ENCODE measurements around the gene FXR1. TPM values are rescaled to one million over a fixed set of nuclear protein-coding genes. Genes with fewer than 3 reads are reported as not detected.

Gene FXR1
- total and polyA plus RNA-seq, 4 donors, result 18.6 to 72.9 (median 46.6) TPM

- Histone ChIP-seq H3K27me3 (ENCODE audit: control insufficient read depth in 4 of 4, insufficient read depth in 4 of 4, low read length in 3 of 4) (no peaks in the 10 kb centered on the region), H3K36me3 (ENCODE audit: control insufficient read depth in 4 of 4, insufficient read depth in 3 of 4, low read depth in 1 of 4, low read length in 3 of 4) (peaks cover 0 to 5% (median 0%) of the 10 kb centered on the region in 4 donors), H3K4me3 (ENCODE audit: low read depth in 1 of 3, low read length in 3 of 3) (no peak overlapping the region), H3K4me1 (ENCODE audit: control insufficient read depth in 4 of 4, insufficient read depth in 4 of 4, low read length in 3 of 4) (peaks cover 0 to 12% (median 6%) of the 10 kb centered on the region in 4 donors), H3K27ac (ENCODE audit: low read depth in 1 of 2, low read length in 2 of 2) (no peak overlapping the region), H3K9me3 (ENCODE audit: control insufficient read depth in 4 of 4, low read length in 3 of 4) (no peaks in the 10 kb centered on the region), H3K9ac (ENCODE audit: low read depth in 1 of 2, low read length in 2 of 2) (no peak overlapping the region)
- WGBS, result 97% methylated on average over 4 of the region's 4 CpGs
- TF ChIP-seq JUND (IDR thresholded peaks at IDR 0.05), result no peak
- TF ChIP-seq, protein P1, sequence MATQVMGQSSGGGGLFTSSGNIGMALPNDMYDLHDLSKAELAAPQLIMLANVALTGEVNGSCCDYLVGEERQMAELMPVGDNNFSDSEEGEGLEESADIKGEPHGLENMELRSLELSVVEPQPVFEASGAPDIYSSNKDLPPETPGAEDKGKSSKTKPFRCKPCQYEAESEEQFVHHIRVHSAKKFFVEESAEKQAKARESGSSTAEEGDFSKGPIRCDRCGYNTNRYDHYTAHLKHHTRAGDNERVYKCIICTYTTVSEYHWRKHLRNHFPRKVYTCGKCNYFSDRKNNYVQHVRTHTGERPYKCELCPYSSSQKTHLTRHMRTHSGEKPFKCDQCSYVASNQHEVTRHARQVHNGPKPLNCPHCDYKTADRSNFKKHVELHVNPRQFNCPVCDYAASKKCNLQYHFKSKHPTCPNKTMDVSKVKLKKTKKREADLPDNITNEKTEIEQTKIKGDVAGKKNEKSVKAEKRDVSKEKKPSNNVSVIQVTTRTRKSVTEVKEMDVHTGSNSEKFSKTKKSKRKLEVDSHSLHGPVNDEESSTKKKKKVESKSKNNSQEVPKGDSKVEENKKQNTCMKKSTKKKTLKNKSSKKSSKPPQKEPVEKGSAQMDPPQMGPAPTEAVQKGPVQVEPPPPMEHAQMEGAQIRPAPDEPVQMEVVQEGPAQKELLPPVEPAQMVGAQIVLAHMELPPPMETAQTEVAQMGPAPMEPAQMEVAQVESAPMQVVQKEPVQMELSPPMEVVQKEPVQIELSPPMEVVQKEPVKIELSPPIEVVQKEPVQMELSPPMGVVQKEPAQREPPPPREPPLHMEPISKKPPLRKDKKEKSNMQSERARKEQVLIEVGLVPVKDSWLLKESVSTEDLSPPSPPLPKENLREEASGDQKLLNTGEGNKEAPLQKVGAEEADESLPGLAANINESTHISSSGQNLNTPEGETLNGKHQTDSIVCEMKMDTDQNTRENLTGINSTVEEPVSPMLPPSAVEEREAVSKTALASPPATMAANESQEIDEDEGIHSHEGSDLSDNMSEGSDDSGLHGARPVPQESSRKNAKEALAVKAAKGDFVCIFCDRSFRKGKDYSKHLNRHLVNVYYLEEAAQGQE (IDR thresholded peaks at IDR 0.05), result no peak
- DNase-seq (ENCODE audit: low spot score), result no peak
Observed at GRCh38 chr3:180930526-180930925, 18.1 kb downstream of the FXR1 start.

DNA sequence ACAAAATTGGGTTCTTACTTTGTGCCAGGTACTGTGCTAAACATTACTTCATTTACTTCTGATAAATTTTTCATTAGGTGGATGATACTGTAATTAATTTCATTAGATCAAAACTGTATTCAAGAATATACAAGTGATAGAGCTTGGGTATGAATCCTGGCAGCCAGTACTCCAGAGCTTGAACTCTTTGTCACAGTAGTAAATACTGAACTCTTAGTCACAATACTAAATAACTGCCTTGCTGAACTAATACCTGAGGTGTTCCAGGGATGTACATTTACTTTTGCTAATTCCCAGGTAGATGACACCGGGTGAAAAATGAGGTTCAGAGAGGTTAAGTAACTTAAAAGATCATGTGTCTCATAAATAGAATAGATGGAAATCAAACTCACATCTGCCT is 20.3 kb downstream of the FXR1 start:
- Histone ChIP-seq H3K4me1 (ENCODE audit: control insufficient read depth in 4 of 4, insufficient read depth in 4 of 4, low read length in 3 of 4) (no peaks in the 10 kb centered on the region), H3K4me3 (ENCODE audit: low read depth in 1 of 3, low read length in 3 of 3) (no peak overlapping the region), H3K36me3 (ENCODE audit: control insufficient read depth in 4 of 4, insufficient read depth in 3 of 4, low read depth in 1 of 4, low read length in 3 of 4) (peaks cover 0 to 13% (median 7%) of the 10 kb centered on the region in 4 donors), H3K9me3 (ENCODE audit: control insufficient read depth in 4 of 4, low read length in 3 of 4) (no peaks in the 10 kb centered on the region), H3K27ac (ENCODE audit: low read depth in 1 of 2, low read length in 2 of 2) (no peak overlapping the region), H3K9ac (ENCODE audit: low read depth in 1 of 2, low read length in 2 of 2) (no peak overlapping the region), H3K27me3 (ENCODE audit: control insufficient read depth in 4 of 4, insufficient read depth in 4 of 4, low read length in 3 of 4) (no peaks in the 10 kb centered on the region)
- TF ChIP-seq RXRA (IDR thresholded peaks at IDR 0.05) (no peak), FOXA2 (IDR thresholded peaks at IDR 0.05) (no peak), TAF1 (conservative IDR thresholded peaks at IDR 0.05) (no peak), ATF3 (IDR thresholded peaks at IDR 0.05) (no peak), FOXA1 (IDR thresholded peaks at IDR 0.05) (no peak), HNF4G (IDR thresholded peaks at IDR 0.05) (no peak), ZBTB33 (IDR thresholded peaks at IDR 0.05) (no peak), YY1 (IDR thresholded peaks at IDR 0.05) (no peak), EGR1 (IDR thresholded peaks at IDR 0.05; ENCODE audit: low read depth in 2 of 2) (no peak), HNF4A (conservative IDR thresholded peaks at IDR 0.05) (no peak), CTCF (IDR thresholded peaks at IDR 0.05; ENCODE audit: low read depth, low read length, missing input control) (no peak), SP1 (IDR thresholded peaks at IDR 0.05) (no peak), RAD21 (IDR thresholded peaks at IDR 0.05) (no peak), NR2F2 (IDR thresholded peaks at IDR 0.05) (no peak), JUND (IDR thresholded peaks at IDR 0.05) (no peak), MAX (IDR thresholded peaks at IDR 0.05) (no peak), GABPA (IDR thresholded peaks at IDR 0.05 in 1 of 2, conservative IDR thresholded peaks at IDR 0.05 in 1 of 2) (no peak)
- TF ChIP-seq, protein P1 (IDR thresholded peaks at IDR 0.05), result no peak
- no peak for DNase-seq (ENCODE audit: low spot score)
- WGBS, result 92% methylated on average over 1 of the region's 1 CpG
